ENCODE data around the gene CEACAM7.

CEACAM7 gene

DNA sequence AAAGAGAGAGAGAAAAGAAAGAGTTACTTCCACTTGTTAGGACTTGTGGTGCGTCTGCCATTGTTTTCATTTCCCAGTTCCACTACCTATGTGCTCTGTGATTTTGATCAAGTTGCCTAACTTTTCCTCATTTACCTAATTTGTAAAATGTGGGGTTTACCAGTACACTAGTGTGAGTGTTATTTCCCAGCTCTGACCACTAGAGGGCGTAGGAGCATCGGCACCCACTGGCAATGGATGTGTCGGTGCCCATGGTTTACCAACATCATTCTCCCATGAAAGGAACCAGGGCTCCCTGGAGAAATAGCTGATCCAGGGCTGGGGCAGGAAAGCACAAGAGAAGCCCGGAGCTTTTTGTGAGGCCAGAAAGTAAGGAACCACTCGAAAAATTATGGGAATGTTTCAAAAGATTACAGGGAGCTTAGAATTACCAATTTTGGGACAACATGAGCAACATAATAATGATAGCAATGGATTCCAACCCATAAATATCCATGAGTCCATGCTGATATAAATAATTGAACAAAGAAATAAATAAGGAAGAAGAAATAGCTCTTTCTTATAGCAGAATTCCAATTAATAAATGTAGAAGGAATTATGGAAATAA is 46.1 kb downstream of the CEACAM7 start:
- Mint-ChIP-seq H3K9me3 (no peaks in the 10 kb centered on the region), H3K27me3 (peaks cover 28% of the 10 kb centered on the region), H3K27ac (no peak overlapping the region), H3K4me3 (no peak overlapping the region), H3K4me1 (peaks cover 5% of the 10 kb centered on the region)
- ATAC-seq, result peak; percentile 82
- DNase-seq, result peak; percentile 57 to 60

DNA sequence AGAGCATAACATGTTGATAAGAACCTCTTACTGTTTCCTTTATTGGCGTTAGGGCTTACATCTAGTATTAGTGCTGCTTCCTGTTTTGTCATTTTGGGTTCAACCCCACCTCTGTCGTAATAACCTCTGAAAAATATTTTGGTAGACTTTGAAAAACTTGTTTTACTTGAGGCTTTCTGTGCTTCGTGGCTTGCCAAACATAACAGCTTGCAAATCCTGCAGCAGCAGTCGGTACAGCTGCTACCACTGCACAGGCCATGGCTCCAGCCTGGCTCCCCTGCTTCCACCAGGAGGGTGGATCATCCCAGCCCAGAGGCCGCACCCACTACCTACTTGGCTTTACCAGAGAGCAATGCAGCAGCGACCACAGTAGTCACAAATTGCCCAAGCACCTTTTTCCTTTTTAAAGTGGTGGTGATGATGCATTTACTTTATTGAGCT is 49.4 kb downstream of the CEACAM7 start:
- Mint-ChIP-seq H3K9me3 (peaks cover 0 to 7% of the 10 kb centered on the region in 2 donors), H3K4me1 (peaks cover 5% of the 10 kb centered on the region), H3K27ac (no peak overlapping the region), H3K4me3 (no peak overlapping the region), H3K27me3 (peaks cover 57% of the 10 kb centered on the region)
- DNase-seq (no peak), ATAC-seq (no peak)

DNA sequence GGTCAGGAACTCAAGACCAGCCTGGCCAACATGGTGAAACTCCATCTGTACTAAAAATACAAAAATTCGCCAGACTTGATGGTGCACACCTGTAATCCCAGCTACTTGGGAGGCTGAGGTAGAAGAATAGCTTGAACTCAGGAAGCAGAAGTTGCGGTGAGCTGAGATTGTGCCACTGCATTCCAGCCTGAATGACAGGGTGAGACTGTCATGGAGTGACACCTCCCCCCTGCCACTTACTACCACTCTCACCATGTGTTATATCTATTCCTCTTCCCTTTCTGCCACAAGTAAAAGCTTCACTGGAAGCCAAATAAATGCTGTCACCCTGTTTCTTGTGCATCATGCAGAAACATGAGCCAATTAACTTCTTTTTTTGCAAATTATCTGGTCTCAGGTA is 50.6 kb downstream of the CEACAM7 start:
- Mint-ChIP-seq H3K4me1 (peaks cover 5% of the 10 kb centered on the region), H3K27me3 (peaks cover 53% of the 10 kb centered on the region)

DNA sequence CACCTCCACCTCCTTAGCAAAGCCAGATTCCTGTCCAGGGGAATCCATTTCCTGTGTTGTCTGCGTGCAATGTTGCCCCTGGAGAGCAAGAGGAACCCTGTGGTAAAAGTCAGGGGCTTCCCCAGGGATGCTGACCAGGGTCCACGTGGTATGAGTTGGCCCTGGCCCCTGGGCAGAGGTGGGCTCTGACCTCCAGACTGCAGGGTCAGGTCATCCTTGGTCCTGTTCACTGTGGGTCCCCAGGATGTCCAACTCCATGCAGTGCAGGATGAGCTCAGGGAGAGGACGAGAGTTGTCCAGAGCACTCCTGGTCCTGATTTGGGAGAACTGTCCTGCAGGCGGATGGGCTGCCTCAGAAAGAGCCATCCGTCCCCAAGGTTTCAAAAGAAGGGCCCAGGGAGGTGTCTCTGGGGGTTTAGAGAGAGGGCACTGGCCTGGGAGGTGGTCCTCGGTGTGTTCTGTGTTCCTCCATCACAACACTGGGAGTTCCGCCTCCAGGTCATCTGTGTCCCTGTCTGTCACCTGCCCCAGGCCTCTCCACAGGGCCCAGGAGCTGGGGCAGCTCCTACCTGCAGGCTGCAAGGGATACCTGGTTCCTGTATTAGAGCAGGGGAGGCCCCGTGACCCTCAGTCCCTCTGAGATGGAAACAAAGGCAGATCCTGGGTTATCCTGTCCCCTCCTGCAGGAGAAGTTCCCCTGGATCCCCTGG is 59.9 kb downstream of the CEACAM7 start:
- Mint-ChIP-seq H3K27ac (no peak overlapping the region), H3K9me3 (peaks cover 8% of the 10 kb centered on the region in 2 donors), H3K27me3 (peaks cover 42% of the 10 kb centered on the region), H3K4me1 (no peaks in the 10 kb centered on the region), H3K4me3 (no peak overlapping the region)
- ATAC-seq, result no peak
- no peak for DNase-seq

More for the DNA sequence above, 50.6 kb downstream of the CEACAM7 start:
- H3K9me3 Mint-ChIP-seq, result peaks cover 0 to 7% of the 10 kb centered on the region in 2 donors
- DNase-seq, result no peak
- no peak overlapping the region for H3K27ac Mint-ChIP-seq
- no peak overlapping the region for H3K4me3 Mint-ChIP-seq
- no peak for ATAC-seq

DNA sequence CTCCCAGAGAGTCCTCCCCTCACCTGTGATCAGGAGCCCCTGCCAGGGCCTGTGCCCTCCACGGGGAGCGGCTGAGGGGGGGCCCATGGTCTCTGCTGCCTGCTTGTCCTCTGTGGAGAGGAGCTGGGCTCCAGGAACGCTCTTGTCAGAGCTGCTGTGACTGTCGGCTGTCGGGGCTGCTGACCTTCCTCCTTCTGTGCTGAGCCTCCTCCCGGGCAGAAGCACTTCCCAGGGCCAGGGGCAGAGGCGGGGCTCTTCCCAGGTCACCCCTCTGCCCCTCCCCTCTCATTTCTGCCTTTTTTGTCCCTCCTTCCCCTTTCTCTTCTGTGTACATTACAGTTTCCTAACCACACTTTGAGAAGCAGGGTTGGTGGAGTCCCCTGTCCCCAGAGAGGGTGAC is 61.2 kb downstream of the CEACAM7 start, which contains the start of gene CEACAM4:
CEACAM4 (minus strand) TSS at position 198 of the 400 bp plus-strand sequence; CDS start at position 87, 111 bp downstream.
- ATAC-seq (no peak), DNase-seq (no peak)
- H3K4me1 Mint-ChIP-seq, result no peaks in the 10 kb centered on the region
- no peak within 1 kb of the TSS for H3K4me3 Mint-ChIP-seq
- peaks cover 47% of the 10 kb centered on the region for H3K27me3 Mint-ChIP-seq
- H3K9me3 Mint-ChIP-seq, result peaks cover 8% of the 10 kb centered on the region in 2 donors
- peak within 1 kb of the TSS in 1 of 2 donors; percentile 74 for H3K27ac Mint-ChIP-seq

DNA sequence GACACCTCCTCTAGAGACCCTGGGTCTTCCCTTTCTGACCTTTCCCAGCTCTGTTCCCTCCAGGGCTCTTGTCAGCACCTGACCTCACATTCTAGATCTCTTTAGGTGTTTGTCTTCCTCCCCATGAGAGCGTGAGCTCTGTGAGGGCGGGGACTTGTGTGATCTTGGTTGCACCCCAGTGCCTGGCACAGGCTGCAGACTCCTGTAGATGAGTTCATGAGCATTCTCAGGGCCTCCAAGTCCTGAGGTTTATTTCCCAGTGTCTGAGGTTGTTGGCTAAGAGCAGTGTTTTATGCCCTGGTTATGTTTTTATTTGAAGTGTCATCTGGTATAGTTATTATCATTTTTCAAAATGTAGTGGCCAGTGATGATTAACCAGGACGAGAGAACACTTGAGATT is 61.8 kb downstream of the CEACAM7 start:
- no peaks in the 10 kb centered on the region for H3K4me1 Mint-ChIP-seq
- peaks cover 47% of the 10 kb centered on the region for H3K27me3 Mint-ChIP-seq
- no peak overlapping the region for H3K4me3 Mint-ChIP-seq
- ATAC-seq (no peak), DNase-seq (no peak)
- no peak overlapping the region for H3K27ac Mint-ChIP-seq
- peaks cover 5 to 8% of the 10 kb centered on the region in 2 donors for H3K9me3 Mint-ChIP-seq

DNA sequence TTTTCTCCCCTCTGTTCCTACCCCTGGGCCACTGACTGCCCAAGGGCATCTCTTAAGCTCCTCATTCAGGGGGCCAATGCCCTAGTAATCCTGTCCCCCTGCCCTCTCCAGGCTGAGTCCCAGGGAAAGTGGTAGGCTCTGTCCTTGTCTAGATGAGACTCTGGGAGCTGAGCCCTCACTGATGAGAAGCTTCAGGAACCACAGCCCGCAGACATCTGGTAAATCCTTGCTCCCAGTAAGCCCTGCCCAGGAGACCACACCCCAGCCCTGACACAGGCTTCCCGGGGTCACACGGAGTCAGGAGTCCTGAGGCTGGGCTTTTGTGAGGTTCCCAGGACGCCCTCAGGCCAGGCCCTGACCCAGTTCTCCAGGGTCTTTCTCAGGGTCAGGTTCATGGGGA is 63.1 kb downstream of the CEACAM7 start:
- no peak for ATAC-seq
- Mint-ChIP-seq H3K9me3 (peaks cover 1 to 2% of the 10 kb centered on the region in 2 donors), H3K27ac (no peak overlapping the region), H3K4me3 (no peak overlapping the region), H3K27me3 (peaks cover 41% of the 10 kb centered on the region), H3K4me1 (no peaks in the 10 kb centered on the region)
- DNase-seq, result no peak

DNA sequence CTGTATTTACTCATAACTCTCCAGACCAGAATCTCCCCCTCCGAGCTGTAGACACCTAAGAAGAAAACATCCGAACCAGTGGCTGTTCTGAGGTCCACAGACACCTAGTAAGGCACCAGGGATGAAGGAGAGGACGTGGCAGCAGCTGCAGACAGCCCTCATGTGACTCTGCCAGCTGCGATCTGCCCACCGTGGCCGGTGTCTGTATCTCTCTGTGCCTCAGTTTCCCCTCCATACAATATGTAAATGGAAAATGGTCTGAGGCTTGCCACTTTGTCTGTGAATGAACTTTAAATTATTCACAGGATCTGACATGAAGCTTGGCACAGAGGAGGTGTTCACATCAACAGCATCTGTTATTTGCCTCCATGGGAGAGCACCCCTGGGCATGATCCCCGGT is 63.6 kb downstream of the CEACAM7 start:
- no peaks in the 10 kb centered on the region for H3K4me1 Mint-ChIP-seq
- DNase-seq (no peak), ATAC-seq (no peak)
- H3K27ac Mint-ChIP-seq, result no peak overlapping the region
- H3K4me3 Mint-ChIP-seq, result no peak overlapping the region
- H3K9me3 Mint-ChIP-seq, result no peaks in the 10 kb centered on the region
- peaks cover 39% of the 10 kb centered on the region for H3K27me3 Mint-ChIP-seq

DNA sequence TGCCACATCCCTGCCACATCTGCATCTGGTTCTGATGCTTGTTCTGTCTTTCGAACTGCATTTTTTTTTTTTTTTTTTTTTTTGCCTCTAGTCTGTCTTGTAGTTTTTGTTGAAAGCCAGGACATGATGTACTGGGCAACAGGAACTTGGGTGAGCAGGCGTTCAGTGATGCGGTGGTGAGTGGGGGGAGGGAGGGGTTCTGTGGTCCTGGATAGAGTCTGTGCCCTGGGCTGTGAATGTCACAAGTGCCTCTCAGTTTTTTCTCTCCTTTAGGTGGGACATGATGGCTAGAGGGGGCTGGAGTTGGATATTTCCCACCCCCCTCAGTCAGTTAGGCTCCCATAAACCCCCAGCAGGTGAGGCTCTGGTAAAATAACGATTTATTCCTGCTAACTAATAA is 64.7 kb downstream of the CEACAM7 start:
- H3K27me3 Mint-ChIP-seq, result peaks cover 32% of the 10 kb centered on the region
- H3K27ac Mint-ChIP-seq, result no peak overlapping the region
- H3K9me3 Mint-ChIP-seq, result no peaks in the 10 kb centered on the region
- H3K4me3 Mint-ChIP-seq, result no peak overlapping the region
- DNase-seq, result no peak
- no peaks in the 10 kb centered on the region for H3K4me1 Mint-ChIP-seq
- ATAC-seq, result no peak

All from stimulated activated naive CD8-positive, alpha-beta T cell treated with anti-CD3 and anti-CD28 coated beads, Interleukin-15, amount 100 ng/mL, for 72 hours (primary cell).